T-helper 2 cell (primary cell): ENCODE results near the gene GRB10.
A peak's percentile ranks its signal among the peaks of the same experiment; 100 is the strongest.
"Not testable (repeated sequence)": the region's sequence is repeated elsewhere in the genome, so short reads cannot be mapped to it uniquely, and the experiment has no call there.

Experiments
- DNase-seq, 5 experiments: peaks; one replicate each; pipeline versions ENCODE4 v3.0.0 to v3.0.0-alpha.2; 2012 to 2022

The GRB10 gene

GRCh38 chr7:50778189-50778588, 4.5 kb downstream of the GRB10 start:
- no peak for DNase-seq

- no peak for DNase-seq
Observed at GRCh38 chr7:50775836-50776235, 6.9 kb downstream of the GRB10 start.

DNA sequence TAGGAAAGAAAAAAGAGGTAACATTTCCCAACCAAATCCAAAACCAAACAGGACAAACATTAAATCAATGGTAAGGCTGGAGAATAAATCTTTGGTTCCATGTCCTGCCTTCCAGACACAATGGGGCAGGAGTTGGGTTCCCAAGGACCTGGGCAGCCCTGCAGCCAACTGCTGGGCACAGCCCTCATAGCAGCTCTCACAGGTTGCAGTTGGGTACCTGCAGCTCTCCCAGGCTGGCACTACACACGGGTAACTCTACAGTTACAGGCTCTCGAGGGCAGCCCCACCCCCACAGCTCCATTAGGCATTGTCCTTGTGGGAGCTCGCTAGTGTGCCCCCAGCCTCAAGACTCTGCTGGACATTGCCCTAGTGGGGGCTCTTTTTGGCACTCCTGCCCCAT, 7.5 kb downstream of the GRB10 start:
- no peak for DNase-seq

DNA sequence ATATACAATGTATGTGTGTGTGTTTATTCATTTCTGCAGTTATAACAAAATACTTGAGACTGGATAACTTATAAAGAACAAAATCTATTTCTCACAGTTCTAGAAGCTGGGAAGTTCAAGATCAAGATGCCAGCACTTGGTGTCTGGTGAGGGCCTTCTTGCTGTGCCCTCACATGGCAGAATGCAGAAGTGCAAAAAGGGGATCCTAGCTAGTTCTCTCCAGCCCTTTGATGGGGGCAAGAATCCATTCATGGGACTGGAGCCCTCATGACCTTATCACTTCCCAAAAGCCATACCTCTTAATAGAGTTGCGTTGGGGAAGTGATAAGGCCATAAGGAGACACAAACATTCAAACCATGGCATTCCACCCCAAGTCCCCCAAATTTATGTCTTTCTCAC, 8.4 kb downstream of the GRB10 start:
- no peak for DNase-seq

GRCh38 chr7:50773071-50773470, 9.6 kb downstream of the GRB10 start:
- DNase-seq, result not testable (repeated sequence)

DNA sequence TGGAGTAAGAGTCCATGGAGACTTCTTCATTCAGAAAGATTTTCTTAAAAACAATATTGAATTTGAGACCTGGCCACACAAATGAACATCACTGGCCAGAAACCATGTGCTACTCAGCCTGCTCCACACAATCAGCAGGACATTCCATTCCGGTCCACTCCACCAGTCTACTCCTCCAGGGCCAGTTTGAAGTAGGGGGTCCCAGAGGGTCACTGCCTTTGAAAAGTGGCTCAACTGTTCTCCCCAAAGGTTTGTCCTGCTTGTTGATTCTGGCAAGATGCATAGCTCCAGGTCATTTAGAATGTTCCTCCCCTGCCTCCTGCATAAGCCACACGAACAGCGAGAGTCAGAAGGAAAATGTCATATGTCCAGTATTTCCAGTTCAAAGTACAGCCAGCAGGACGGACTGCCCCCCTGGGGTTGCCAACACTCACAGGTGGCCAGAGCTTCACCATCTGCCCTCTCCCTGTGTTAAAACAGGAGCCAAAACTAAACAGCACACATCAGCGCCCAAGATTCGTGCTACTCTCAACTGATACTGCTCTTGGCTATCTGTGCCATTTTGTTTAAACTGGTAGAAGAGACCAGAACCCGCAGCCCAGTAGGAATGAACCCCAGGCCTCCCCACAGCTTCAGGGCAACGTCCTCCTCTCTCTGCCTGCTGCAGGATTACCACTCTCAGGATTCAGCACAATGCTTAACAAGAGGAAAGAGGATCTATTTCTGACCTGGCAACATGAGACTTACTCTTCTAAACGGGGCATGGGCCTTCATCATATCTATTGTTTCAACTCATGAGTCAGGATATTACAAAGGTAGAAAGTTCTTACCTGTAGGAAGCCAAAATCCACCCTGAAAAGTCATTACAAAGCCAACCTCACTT, 11.3 kb downstream of the GRB10 start:
- no peak for DNase-seq

GRCh38 chr7:50768485-50769474, 13.9 kb downstream of the GRB10 start:
- DNase-seq, result no peak

- no peak for DNase-seq
Observed at GRCh38 chr7:50766849-50767207, 15.9 kb downstream of the GRB10 start.

DNA sequence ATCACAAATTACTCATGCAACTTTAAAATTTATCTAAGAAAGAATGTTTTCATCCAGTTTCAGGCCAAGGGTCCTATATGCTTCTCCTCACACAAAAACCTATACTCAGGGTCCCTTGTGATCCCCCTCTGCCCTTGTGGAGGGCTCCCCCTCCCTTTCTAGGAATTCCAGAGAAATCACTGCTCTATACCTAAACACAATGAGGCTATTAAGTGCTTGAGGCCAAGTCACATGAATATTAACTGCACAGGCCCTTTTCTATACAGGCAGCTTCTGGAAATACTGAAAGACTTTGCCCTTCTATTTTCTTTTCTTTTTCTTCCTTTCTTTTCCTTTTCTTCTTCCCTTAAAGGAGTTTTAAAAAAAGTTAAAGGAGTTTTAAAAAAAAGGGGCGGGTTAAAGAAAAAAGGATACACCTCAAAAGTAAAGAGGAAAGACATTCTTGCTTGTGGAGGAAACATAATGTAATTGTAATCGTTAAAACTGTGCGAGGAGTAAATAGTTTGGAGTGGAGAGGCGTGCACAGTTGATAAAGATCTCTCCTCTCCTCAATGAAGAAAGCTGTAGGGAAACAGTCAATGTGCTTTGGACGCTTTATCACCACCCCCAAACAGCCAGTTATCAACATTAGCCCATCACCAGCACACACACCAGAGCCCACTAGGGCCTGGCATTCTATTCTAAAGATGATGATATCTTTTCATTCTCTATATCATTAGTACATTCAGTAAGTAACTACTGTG, 16.4 kb downstream of the GRB10 start:
- no peak for DNase-seq

- no peak for DNase-seq
Observed at GRCh38 chr7:50762337-50762736, 20.4 kb downstream of the GRB10 start.

GRCh38 chr7:50761713-50762112, 21.0 kb downstream of the GRB10 start:
- peak in 1 of 5 experiments; percentile 10 for DNase-seq

DNA sequence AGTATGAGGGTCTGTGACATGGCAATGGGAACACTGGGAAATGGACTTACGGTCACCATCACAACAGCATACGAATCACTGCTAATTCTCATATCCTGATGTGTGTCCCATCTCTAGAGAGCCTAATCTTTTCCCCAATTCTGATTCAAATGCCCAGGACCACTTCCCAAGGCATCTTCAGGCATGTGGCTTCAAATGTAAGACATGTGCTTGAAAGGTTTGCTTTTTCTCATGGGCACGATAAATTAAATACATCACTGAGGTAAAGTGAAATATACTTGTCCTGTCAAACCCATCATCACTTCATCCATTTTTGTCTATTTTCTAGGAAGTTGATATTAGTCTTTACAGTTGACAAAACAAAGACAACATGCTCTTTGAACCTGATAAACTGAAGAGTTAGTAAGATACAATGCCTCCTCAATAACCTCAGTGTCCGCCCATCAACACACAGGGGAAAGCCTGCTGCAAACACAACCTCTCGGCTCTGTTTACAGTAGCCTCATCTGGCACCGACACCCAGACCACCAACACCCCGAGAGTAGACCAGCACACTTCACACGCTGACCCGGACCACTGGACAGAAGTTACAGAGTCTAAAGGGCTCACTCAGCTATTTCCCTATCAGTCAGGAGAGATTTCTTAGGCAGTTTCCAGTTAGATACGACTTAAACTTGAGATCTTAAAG, 24.8 kb downstream of the GRB10 start:
- no peak for DNase-seq

DNA sequence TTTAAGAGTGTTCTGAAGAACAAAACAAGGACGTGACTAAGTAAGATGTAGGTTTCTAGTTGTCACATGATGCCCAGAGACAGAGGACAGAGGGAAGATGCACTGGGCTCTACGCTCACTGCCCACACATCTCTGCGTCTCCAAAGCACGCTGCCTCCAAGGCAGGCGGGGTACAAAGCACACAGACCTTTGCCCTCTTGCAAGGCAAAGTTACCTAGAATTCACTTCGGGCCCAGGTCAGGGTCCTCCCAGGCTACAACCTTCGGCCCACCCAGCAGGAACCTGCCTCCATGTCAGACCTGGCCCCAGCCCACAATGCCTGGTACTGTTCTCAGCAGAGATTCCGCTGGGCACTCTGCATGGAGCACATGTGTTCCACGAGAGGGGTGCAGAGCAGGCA, 26.5 kb downstream of the GRB10 start:
- no peak for DNase-seq

DNA sequence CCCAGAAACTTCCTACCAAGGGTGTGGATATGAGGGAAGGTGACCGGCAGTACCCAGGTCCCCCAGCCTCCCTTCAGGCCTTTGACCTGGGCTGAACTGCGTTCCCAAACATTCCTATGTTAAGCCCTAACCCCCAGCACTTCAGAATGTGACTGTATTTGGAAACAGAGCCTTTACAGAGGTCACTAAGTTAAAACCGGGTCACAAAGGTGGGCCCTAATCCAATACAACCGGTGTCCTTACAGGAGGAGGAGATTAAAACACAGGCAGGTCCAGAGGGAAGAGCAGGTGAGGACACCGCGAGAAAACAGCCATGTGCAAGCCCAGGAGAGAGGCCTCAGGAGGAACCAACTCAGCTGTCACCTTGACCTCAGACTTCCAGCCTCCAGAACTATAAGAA, 28.0 kb downstream of the GRB10 start:
- no peak for DNase-seq

DNA sequence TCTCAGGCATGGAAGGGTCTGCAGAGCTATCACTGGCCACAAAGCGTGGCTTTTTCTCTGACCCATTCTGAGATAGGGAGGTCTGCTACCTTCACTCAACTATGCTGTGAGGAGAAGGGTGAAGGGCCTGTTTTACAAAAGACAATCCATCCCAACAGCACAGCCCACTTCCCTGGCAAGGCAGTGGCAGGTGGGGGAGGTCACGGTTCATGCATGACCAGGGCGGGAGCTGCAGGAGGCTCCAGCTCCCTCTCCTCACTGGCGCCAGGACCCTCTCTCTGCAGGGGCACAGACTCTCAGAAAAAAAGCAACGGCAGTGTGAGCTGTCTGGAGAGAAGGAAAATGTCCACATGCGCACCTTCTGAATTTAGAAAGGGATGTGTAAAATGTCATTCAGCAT, 28.5 kb downstream of the GRB10 start:
- DNase-seq, result no peak

DNA sequence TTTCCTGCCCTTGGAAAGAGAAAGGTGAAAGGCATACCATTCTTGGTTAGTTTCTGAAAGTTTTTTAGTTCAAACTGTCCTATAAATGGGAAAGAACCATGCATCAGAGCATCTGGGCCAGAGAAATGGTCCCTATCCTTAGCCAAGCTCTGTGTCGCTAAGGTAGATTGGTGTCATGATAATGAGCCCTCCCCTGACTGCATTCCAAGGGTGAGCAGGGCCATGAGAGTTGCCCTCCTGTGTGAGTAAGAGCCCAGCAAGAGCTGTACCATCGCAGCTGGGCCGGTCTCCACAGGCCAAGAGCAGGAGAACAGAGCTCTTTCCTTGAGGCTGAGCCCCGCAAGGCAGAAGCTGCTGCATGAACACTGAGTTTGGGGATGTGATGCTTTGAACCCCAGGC, 30.3 kb downstream of the GRB10 start:
- no peak for DNase-seq

GRCh38 chr7:50751146-50751545, 31.6 kb downstream of the GRB10 start:
- DNase-seq, result no peak

GRCh38 chr7:50749896-50750295, 32.8 kb downstream of the GRB10 start:
- DNase-seq, result no peak

DNA sequence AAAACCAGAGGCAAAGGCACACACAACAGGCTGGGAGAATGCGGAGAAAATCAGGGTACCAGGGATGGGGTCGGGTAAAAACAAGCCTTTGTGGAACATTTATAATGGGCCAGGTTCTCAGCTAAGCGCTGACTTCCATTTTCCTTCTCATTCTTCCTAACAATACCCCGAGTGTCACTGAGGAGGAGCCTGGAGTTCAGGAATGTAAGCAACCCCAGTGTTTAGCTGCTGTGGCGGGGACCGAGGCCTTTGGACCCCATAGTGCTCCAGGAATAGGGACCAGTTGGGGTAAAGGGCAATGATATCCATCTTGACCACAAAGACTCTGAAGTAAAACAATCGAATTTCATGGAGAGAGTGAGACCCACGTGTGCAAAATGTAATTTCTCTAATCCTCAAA, 34.2 kb downstream of the GRB10 start:
- no peak for DNase-seq

DNA sequence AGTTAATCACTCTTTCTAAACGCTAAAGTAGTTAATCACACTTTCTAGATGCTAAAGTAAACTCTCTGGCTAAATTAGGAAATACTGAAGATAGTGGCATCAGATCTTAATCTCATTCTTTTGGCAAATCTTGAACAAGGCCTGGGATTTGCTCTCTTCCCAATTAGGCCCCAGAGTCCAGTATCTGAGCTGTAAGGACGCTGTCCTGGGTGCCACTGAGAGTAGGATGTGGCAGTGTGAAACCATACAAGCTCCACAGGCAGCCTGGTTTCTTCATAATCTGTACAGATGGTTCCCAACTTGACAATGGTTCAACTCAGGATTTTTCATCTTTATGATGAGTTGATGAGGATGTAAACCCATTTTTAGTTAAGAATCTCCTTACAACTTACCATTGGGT, 36.9 kb downstream of the GRB10 start:
- DNase-seq, result no peak

DNA sequence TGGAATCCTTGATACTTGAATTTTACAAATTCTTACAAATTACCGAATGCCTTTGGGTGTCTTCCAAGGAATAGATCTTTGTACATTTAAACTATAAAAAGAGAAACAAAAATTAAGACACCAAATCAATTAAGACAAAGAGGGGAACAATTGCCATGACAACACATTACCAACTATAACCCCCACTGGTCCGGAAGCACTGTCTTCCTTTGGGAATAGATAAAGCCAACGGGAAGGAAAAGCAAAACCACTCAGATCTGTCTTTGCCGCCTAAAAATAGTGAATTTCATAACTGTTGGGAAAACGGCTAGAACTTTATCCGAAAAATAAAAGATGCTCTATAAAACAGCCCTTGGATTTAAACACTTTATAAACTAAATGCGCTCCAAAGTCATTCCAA, 37.4 kb downstream of the GRB10 start:
- DNase-seq, result no peak

DNA sequence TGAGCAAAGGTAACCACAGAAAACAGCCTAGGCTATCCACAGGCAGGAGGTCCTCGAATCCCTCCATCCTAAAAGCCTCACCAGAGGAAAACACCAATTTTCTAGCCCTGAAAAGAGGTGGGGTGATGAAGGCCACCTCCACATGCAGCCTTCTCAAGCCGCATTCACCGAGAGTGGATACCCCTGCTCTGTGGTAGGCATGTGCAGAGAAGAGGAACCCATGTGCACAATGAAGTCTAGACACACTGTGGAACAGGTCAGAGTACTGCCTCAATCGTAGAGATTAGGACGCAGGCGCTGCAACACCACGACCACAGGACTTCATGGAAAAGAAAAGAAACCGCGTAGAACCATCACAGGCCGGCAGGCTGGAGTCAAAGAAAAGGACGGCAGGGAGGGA, 38.8 kb downstream of the GRB10 start:
- DNase-seq, result no peak
